GM19351 (cell line): ENCODE data around the gene FREM1.

Experiments used
- ATAC-seq: cut with Tn5 transposase; IDR thresholded peaks from one replicate; pipeline ENCODE4 v1.9.1; 2021; ENCODE audit warnings: mild to moderate bottlenecking, moderate library complexity; ENCODE audit not compliant: unreplicated experiment

The FREM1 gene

GRCh38 chr9:14824481-14824880, 85.7 kb downstream of the FREM1 start:
- peak; percentile 37 for ATAC-seq

- ATAC-seq, result no peak
Measured at GRCh38 chr9:14823800-14824199, 86.4 kb downstream of the FREM1 start.

- peak; percentile 35 for ATAC-seq
Measured at GRCh38 chr9:14822666-14823065, 87.6 kb downstream of the FREM1 start.

DNA sequence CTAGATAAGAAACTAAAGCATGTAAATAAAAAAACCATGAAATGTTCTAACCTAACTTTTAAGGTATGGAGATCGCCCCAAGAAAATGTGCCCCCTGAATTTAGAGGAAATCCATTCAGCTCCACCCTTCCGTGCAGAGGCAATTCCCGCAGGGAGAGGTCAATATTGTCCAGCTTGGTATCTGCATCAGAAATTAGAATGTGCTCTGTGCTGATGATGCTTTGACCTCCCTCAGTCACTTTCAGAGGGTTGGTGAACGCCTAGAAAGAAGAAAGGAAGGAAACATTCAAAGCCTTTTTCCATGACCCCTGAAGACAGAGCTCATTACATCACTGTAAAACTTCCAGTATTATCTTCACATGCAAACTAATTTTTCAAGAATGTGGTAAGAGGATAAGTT, 91.0 kb downstream of the FREM1 start:
- ATAC-seq, result no peak

DNA sequence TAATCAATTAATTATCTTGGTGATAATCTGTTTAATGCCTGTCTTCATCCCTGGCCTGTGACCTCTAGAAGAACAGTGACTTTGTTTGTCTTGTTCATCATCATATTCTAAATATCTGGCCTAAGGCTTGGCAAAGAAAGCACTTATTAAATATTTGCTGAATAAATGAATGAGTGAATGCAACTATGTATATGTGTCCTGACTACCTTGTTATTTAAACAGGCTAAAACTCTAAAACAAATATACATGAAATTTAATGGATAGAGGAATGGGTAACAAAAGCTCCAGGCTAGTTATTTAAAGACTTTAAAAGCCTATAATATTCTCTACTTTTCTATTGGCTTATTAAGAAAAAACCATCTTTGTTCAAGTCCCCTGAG, 96.0 kb downstream of the FREM1 start:
- no peak for ATAC-seq

DNA sequence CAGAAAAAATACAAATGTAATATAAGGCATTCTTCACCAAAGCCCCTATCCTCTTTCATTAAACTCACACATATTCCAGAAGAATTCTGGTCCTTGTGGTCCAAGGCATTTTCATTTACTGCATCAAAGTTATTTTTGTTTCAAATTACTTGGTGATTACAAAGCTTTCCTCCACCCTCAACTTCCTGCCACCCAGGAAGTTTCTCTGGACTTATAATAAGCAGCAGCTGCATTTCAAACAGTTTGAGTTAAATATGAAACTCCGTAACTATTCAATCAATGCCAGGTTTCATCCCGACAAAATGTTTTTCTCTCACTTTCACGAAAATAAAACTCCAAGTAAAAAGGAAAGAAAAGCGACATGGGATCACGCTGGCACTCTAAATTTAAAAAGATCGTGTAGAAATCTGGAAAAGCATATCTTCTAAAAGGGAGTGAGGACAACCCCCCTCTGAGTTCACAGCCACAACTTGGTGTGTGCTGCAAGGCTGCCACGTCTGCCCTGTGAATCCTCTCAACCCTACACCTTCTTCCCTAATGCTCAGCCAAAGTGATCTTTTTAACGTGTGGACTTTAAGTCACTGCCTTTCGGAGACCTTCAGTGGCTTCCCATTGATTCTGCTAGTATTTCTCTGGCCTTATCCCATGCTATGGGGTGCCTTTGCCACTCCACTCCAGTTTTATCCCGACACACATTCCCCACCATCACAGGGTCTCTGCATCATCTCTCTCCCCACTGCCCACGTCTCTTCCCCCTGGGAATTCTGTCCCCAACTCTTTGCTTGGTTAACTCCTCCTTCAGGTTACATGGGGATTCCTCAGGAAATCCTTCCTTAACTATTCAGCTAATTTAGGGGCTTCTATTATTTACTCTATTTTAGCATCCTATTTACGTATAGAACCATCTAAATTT, 96.6 kb downstream of the FREM1 start:
- ATAC-seq, result no peak

DNA sequence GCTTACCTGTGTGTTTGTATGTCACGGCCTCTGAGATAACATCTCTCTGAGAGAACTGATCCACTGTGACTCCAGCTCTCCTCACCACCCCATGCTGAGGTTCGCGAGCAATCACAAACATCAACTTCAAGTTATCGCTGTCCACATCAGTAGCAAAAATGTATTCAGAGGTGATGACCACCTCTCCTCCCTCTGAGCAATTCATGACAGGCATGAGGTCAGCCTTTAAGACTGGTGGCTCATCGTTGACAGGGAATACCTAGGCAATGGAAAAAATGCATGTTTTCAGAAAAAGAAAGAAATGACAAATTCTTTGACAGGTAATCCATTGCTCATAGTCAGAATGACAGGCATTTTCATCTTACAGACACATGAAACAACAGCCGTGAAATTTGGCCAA, 97.4 kb downstream of the FREM1 start:
- no peak for ATAC-seq

DNA sequence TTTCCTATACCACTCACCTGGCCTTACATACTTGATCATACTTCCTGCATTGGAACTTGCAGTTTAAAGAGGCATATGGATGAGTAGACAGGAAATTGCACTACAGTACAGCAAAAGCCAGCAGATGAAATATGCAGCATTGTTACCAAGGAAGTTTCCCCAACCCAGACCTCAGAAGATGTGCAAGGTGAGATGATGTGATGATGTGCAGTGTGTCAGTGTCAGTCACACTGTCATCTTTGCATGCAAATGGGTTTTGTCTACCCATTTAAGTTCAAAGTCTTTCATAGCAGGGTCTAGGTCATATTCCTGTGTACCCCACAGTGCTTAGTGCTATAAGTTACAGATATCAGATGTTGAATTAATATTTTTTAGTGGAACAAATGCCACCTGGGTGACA, 98.4 kb downstream of the FREM1 start:
- no peak for ATAC-seq

GRCh38 chr9:14806941-14807520, 103.2 kb downstream of the FREM1 start:
- no peak for ATAC-seq

DNA sequence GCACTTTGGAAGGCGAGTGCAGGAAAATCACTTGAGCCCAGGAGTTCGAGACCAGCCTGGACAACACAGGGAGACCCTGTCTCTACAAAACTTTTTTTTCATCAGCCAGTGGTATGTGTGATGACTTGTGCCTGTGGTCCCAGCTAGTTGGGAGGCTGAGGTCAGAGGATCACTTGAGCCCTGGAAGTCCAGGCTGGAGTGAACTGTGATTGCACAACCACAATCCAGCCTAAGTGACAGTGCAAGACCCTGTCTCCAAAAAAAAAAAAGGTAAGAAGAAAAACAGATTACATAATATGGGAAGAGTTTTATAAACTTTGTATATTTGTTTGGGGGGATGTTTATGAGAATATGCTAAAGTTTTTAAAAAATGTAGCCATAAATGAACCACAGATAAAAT, 111.2 kb downstream of the FREM1 start:
- ATAC-seq, result no peak

DNA sequence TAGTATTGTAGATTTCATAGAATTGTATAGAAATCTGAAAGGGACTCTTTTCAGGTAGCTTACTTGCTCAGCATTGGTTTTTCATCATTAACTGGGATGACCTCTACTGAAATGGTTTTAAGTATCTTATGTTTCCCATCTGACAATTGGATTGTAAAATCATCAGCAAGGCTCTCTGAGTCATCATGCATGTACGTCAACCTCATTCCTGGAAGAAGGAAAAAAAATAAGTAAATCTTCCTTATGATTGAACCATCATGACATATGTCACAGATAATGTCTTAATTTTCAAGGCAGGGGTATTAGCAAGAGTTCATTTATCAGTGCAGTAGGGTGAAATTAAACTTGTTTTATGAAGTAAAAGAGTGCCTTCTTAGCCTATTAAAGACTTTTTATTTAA, 112.8 kb downstream of the FREM1 start:
- ATAC-seq, result no peak

DNA sequence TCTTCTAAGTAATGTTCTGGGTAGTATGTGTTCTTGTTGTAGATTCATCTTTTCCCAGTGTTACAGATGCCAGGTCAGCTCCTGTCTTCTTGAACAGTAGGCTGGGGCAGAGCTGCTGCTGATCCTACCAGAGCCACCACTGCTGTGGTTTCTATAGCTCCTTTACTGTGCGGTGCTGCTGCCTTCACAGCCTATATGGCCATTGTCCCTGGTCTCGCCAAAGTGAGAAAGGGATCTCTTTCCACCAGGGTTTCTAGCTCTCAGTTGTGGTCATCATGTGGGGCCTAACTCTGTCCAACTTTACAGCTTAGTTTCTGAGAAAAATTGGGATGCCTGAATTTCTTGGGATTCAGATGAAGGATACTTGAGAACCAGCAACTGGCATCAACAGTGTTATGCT, 116.8 kb downstream of the FREM1 start:
- no peak for ATAC-seq

DNA sequence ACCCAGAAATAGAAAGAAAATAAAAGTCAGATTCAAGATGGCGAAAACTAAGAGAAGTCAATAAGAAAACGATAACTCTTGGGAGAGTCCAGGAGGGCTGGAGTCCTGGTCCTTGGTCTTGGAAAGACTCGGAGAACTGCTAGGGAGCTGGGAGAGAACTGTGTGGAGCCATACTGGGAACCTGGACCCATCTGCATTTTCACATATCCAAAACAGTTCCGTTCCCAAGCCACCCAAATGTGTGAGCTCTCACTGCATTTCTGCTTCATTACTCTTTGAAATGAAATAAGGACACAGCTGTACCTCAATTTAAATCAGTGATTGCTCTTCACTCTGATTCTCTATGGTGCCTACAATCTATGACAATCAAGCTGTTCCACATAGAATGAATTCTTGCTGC, 119.6 kb downstream of the FREM1 start:
- ATAC-seq, result no peak

GRCh38 chr9:14788846-14789245, 121.4 kb downstream of the FREM1 start:
- no peak for ATAC-seq

DNA sequence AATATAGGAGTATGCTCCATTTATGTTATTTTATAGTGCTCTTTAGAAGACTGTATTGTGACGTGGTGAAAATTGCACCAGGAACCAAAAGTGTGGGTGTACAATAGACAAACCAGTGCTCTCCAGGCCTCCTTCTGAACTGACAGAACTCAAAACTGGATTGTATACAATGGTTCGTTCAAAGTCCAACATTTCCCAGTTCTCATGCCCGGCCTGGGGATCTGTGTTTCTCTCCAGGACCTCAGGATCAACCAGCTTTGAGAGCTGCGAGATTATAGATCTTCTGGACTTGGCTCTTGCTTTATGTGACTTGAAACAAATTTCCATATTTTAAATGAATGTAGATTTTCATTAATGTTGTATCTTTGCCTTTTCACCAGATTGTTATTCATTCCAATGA, 126.9 kb downstream of the FREM1 start:
- ATAC-seq, result no peak

DNA sequence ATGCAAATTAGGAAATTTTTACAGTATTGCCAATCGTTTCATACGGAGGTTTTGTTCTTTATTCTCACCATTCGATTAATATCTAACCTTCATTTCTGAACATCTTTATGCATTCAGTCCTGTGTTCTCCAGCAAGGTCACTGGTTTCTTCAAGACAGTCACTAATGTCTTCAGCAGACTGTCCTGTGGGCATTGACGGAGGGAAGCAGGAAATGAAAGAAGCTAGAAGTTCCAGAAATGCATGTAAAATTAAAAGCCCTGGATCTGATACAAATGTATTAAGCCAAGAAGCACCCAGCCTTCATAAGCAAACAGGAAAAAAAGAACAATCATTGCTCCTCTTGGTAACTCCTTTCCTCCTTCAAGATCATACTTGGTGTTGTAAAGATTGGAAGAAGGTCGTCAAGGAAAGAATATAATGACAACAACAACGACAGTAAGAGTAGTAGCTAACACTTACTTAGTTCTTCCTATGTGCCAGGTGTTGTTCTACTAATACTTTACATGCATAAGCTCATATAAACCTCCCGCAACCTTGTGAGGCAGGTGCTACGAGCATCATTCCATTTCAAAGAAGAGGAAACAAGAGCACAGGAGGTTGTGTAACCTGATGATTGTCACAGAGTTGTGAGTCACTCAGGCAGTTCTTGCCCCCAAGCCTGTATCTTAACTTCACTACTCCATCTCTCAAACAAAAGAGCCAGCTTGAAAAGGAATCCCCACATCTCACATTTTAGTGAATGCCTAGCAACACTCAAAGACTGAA, 127.8 kb downstream of the FREM1 start:
- ATAC-seq, result no peak

- no peak for ATAC-seq
Measured at GRCh38 chr9:14780693-14781092, 129.5 kb downstream of the FREM1 start.

DNA sequence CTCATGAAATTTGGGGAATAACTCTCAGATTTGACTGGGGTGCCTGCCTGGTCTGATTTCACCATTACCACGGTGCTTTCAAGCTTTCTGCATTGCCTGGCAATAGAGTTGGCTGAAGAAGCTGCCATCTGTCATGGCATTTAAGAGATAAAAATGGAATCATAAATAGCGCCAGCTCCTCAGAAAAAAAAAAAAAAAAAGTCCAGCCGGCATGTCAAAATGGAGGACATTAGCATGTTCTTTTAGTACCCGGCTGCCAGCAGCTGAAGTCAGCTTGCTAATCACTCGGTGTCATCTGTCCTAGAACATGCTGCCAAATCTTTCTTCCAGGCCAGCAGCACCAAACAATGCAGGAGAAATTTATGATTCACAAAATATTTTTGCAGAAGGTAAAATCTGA, 130.0 kb downstream of the FREM1 start:
- no peak for ATAC-seq

DNA sequence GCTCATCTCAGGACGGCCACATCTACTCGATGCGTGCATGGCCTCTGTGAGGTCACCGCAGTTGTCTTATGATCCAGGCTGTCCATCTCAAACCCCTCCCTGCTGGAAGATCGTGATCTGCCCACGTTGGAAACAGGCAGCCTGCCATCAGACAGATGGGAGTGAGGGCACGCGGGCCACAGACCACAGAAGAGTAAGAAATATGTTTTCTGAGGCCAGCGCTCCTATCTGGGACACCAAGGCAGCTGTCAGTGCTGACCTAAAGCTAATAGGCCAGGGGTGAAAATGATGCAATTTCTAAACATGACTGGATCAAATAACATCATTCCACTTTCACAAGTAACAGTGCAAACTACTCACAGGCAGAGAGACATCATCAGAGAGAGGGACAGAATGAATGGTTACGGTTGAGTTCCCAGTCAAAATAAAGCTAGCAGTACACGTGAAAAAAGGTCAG, 130.6 kb downstream of the FREM1 start:
- ATAC-seq, result no peak

DNA sequence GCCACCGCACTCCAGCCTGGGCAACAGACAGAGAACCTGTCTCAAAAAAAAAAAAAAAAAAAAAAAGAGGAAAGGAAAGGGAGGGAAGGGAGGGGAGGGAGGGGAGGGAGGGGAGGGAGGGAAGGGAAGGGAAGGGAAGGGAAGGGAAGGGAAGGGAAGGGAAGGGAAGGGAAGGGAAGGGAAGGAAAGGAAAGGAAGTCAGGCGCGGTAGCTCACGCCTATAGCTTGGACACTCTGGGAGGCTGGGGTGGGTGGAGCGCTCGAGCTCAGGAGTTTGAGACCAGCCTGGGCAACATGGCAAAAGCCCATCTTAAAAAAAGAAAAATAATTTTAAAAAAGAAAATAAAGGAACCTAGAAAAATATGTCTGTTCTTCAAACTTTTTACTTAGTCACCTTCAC, 131.7 kb downstream of the FREM1 start:
- no peak for ATAC-seq

DNA sequence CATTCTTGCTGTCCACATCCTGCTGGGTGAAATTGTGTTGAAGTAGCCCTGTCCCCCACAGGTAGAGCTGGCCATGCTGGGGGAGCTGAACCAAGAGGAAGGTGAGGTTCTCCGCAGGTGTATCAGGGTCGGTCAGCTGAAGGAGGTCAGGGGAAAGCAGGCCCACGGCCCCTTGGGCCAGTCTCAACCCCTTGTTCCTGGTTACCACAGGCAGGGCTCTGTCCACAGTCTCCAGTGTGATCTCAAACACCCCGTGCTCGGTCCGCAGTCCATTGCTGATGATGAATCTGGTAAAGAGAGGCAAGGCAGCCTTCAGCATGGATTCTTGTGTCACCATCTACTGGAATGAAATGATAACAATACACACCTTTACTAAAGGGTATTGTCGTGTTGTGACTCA, 134.3 kb downstream of the FREM1 start:
- no peak for ATAC-seq

GRCh38 chr9:14770592-14770991, 139.6 kb downstream of the FREM1 start:
- no peak for ATAC-seq
